ENCODE results near the gene HSPD1.
A peak's percentile ranks its signal among the peaks of the same experiment; 100 is the strongest.

Gene HSPD1

DNA sequence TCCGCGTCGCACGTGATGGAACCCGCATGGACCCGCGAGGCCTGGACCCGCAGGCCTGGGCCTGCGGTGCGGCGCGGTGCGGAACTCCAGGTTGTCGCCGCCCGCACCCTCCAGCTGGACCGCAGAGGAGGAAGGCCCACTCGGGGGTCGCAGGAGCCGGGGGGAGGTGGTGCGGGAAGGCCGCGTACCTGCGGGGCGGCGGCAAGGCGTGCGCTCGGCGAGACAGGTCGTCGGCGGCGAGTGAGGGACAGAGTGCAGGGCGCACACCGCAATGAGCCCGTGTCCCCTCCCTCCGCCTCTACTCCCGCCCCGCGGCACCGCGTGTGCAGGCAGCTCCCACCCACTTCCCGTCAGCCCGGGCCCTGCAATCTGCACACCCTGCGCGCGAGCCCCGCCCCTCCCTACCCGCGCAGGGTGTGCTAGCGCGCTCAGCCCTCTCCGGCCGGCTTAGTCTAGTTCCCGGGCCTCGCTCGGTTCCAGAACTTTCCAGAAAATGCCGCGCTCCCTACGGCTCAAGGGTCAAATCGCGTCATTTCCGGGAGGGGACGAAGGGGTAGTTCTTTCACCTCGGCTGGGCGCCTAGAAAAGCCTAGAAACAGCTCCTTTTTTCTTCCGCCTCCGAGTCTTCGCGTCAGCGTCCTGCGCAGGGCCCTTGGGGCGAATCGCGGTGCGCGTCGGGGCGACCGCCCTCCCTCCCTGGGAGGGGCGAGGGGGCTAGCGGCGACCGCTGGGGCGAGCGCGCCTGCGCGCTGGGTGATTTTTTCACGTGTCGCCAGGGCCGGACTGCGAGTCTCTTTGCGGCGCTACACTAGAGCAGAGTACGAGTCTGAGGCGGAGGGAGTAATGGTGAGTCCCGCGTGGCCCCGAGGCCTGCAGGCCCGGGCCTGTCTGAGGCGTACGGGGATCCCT lies at the start of gene HSPD1, which contains the start of gene HSPE1:
Gene HSPD1, minus strand, starts transcription at position 247 of the 909 bp plus-strand sequence. CDS start 992 bp downstream, outside the sequence.
Gene HSPE1, plus strand, starts transcription at position 786 of the 909 bp plus-strand sequence. Its CDS starts 58 bp downstream, at position 844.
- peak; percentile 98 for DNase-seq

DNA sequence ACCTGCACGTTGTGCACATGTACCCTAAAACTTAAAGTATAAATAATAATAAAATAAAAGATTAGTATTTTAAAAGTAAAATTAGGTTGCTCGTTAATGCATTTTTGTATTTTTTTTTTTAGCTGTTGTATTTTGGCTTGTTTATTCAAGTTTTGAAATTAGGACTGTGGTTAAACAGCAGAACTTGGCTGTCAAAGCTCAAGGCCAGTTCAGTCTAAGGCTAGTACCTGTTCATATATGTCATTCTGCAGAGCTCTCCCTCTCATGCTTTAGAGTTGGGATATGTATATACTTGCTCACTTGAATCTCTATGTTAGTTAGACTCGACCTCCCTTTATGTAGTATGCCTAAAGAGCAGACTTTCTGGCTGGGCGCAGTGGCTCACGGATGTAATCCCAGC lies 48.9 kb upstream of the HSPD1 start:
- no peak for DNase-seq

DNA sequence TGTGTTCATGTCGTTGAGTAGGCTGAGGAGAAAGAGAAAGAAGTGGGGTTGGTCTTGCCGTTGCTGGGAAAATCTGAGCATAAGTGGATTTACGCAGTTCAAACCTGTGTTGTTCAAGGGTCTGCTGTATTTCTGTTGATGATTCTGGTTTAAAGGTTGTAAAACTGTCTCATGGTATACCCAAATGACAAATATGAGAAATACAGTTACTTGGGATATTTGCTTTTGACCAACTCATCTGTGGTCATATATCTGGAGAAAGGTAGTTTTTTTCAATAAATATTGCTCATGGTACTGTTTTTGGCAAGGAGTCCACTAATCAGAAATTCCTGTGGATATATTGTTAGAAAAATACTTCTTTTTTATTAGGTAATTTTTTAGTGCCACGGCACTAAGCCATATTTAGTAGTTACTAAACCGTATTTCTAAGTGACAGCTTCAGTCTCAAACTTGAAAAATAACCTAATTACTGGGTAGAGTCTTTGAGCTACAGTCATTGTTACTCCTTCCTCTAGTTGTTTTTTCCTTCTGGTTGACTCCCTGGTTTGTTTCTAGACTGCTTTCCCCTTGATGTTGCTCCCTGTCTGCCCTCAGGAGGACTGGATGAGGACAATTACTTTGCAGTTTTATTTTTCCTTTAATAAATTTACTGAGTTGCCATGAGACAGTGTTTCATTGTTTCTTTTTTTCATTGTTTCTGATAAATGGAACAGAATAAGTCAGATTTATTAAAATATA lies 47.7 kb upstream of the HSPD1 start:
- DNase-seq, result no peak

DNA sequence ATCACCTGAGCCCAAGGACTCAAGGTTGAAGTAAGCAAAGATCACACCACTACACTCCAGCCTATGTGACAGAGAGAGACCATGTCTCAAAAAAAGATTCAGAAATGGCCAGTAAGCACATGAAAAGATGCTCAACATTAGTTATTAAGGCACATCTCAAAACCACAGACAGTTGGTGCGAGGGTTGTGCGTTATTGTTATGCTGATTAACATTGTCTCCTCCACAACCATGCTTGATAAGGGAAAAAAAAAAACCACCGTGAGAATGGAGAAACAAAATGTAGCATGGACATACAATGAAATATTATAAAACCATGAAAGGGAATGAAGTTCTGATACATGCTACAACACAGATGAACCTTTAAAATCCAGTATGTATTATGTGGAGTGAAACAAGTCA lies 43.6 kb upstream of the HSPD1 start:
- no peak for DNase-seq

DNA sequence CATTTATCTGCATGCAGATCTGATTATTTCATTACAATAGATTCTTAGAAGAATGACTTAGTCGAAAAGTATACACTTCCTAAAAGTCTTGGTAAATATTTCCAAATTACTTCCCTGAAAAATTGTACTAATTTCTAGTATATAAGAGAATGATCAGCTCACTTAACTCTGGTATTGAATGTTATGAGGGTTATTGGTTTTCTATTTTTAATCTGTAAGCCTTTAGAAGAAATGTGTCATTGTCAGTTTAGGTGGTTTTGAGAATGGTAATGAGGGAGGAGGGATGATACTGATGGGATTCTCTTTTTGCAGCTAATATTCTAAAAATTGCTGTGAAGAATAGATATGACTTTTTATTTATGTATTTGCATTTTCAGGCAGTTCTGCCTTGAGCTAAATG lies 40.1 kb upstream of the HSPD1 start:
- DNase-seq, result no peak

DNA sequence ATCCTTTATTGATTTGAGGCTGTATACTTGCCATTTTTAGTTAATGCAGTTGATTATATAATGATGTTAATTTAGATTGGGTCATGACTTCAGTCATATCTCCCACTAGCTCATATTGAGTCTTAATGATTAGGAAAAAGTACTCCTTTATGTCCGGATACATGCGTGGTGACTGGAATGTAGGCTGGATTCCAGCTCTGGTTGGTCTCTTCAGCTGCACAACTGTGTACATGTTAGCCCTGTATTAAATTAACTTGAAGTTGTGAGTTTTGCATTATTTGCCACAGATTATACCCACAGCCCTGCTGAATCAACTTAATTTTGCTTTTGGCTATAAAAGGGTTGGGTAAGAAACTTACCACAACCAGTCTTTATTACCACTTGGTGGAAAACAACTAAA lies 38.8 kb upstream of the HSPD1 start:
- no peak for DNase-seq

DNA sequence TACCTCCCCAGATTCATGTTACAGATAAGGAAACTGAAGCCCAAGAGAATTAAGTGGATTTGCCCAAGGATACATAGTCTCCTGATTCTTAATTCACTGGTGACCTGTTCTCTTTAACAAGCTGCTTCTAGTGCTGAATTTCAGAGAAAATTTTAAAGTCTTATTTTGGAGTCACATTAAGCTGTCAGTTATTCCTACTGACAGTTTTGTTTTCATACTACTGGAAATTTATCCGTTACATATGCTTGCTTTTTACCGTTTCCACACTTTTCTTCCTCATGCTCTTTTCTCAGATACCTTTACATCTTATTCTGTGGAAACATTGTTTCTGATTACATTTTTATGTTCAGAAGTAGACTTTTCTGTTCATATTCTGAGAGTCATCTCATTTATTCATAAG lies 17.5 kb upstream of the HSPD1 start:
- no peak for DNase-seq

- DNase-seq, result peak; percentile 3
Observed at GRCh38 chr2:197516393-197516761, 16.7 kb upstream of the HSPD1 start.

DNA sequence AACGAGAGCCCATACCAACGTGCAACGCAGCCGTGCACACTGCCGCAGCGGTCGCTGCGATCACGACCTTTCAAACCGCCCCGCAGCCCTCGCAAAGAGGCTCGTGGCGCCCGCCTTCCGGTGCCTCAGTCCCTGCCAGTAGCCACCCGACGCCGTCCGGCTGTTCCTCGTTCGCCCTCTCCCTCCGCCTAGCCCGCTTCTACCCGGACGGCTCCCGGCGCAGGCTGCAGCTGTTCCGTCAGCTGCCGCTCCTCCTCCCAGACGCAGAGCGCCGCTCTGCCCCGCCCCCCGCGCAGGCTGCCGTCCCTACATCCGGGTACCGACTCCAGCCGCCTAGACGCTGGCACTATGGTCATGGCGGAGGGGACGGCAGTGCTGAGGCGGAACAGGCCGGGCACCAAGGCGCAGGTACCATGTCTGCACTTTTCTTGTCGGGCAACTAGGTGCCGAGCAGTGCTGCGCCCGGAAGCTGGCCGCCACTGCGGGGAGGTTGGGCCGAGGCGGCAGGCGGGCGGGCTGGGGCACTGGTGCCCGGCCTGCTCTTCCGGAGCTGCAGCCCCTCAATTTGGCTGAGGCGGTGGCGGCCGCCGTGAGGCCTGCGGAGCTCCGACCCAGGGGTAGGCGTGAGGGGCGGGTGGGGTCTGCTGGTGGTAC lies 16.2 kb upstream of the HSPD1 start, which contains the start of gene MOB4:
Gene MOB4, plus strand, starts transcription at position 328 of the 654 bp plus-strand sequence. Its CDS starts 21 bp downstream, at position 349.
- peak; percentile 86 for DNase-seq

- DNase-seq, result peak; percentile 21
Observed at GRCh38 chr2:197515315-197515738, 15.7 kb upstream of the HSPD1 start.

DNA sequence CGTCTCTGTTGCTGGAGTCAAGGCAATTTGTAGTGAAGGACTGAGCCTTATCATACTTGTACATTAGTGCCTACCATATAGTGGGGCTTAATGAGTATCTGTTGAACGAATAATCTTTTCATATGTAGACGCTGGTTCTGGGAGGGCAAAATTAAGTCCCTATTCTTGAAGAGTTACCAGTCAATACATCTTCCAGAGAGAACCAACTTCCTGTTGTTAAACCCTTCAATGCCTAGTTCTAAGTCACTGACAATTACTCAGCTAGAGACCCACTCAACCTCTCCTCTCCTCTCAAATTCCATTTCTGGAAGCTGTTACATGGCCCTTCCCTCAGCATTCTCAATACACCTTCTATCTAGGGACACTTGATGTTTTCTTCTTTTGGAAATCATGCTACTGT lies 15.1 kb upstream of the HSPD1 start:
- DNase-seq, result no peak

GRCh38 chr2:197513915-197514314 lies 14.3 kb upstream of the HSPD1 start:
- DNase-seq, result no peak

- no peak for DNase-seq
Observed at GRCh38 chr2:197506658-197507057, 7.0 kb upstream of the HSPD1 start.

- DNase-seq, result no peak
Observed at GRCh38 chr2:197504512-197504911, 4.9 kb upstream of the HSPD1 start.

DNA sequence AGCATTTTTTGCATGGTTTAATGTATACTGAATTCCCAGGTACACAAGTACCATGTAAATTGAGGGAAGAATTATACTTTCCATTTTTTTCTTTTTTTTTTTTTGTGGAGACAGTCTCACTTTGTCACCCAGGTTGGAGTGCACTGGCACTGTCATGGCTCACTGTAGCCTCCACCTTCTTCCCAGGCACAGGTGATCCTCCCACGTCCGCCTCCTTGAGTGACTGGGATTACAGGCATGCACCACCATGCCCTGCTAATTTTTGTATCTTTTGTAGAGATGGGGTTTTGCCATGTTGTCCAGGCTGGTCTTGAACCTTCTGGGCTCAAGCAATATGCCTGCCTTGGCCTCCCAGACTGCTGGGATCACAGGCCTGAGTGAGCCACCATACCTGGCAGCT lies 4.4 kb upstream of the HSPD1 start:
- no peak for DNase-seq

DNA sequence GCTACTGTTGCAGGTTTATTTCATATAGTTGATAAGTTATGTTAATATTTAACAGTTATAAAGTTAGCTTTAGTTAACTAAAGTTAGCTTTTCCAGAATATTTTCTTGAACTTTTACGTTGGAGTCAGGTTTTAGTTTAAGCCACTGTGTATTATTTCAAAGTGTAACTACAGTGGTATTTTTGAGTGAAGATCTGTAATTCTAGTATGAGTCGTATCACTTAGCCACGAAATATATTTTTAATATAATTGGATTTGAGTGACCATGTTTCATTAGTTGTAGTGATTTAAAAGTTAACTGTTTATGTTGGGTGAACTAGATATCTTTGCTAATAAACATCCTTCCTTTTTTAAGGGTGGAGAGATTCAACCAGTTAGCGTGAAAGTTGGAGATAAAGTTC lies 3.0 kb upstream of the HSPD1 start:
- no peak for DNase-seq

- DNase-seq, result no peak
Observed at GRCh38 chr2:197502201-197502600, 2.6 kb upstream of the HSPD1 start.

- no peak for DNase-seq
Observed at GRCh38 chr2:197500503-197501131, 977 bp upstream of the HSPD1 start.

DNA sequence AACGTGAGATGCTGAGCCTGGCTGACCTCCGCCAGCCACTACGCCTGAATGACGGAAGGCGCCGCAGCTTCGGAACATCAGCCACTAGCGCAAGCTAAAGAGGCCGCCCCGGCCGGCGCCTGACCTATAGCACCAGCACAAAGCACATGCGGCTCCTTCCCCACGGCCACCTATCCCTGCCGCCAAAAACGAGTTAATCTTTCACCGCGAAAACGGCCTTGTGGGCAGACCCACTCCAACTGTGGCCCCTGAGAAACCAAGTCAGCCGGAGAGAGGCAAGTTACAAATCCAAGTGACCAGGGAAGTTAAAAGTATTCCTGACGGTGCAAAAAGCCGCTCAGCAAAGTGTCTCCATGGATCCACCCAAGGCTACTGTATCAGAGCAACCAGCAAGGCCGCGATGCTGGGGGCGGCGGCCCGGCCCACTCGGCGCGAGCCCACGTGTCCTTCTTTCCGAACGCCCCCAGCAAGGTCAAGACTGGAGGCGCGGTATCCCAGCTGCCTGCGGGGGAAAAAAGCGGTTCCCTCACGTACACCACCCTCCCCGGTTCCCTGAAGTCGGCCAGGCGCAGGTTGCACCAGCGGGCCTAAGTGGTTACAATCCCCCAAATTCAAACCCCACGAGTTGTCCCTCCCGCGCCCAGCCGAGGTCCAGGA lies 575 bp downstream of the HSPD1 start:
- no peak for DNase-seq

DNA sequence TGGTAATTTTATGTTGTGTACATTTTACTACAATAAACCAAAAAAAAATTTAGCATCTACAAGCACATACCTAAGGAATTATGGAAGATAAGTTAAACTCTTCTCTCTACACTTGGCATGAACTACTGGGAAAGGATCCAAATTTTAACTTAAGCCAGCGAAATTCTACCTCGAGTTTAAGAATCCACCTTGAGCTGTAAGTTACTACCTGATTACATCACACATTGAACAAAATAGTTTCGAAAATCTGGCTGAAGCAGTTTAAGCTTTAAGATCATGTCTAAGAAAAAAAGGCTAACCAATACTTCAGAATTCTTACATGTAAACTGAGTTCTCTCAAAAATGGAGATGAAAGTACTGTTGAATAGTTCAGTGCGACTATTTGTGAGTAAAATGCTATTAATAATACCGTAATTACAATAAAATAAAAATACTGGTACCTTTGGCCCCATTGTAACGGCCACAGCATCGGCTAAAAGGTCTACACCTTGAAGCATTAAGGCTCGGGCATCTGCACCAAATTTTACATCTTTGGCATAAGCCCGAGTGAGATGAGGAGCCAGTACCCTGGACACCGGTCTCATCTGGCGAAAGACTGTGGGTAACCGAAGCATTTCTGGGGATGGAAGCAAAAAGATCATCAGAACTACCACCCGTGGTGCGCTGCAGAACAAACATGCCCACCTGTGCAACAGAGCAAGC lies 1.3 kb downstream of the HSPD1 start:
- DNase-seq, result no peak

GRCh38 chr2:197497326-197497725 lies 2.3 kb downstream of the HSPD1 start:
- no peak for DNase-seq

DNA sequence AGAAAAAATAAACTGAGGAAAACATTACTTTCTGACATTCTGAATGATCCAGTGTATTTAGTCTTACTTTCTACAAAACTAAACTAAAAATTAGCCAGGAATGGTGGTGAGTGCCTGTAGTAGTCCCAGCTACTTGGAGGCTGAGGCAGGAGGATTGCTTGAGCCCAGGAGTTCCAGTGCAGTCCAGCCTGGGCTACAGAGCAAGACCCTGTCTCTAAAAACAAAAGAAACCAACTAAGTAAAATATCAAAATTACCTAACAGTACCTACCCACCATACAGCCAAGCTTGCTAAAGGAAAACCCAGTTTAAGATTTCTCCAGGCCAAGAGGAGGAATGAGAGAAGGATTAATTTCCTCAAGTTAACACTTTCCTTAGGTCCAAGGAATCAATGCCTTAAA lies 2.9 kb downstream of the HSPD1 start:
- no peak for DNase-seq

All from NCI-H446 treated with DMSO at 0.1 percent for 48 hours (cell line).